HG03558 (cell line): Measurements from ENCODE around the gene ZNF862.

Source experiments
- ATAC-seq: cut with Tn5 transposase; IDR thresholded peaks from one replicate; pipeline ENCODE4 v1.9.1; 2021; ENCODE audit warnings: moderate number of reproducible peaks; ENCODE audit not compliant: unreplicated experiment; ENCODE audit errors: extremely low read depth

Gene ZNF862

GRCh38 chr7:149863500-149863899, 25.3 kb downstream of the ZNF862 start:
- no peak for ATAC-seq

- no peak for ATAC-seq
Observed at GRCh38 chr7:149864023-149864422, 25.8 kb downstream of the ZNF862 start.

- ATAC-seq: no peak
Observed at GRCh38 chr7:149864751-149865150, 26.6 kb downstream of the ZNF862 start.

- ATAC-seq: no peak
Observed at GRCh38 chr7:149865437-149865836, 27.3 kb downstream of the ZNF862 start.

GRCh38 chr7:149866139-149866778, 28.1 kb downstream of the ZNF862 start:
- ATAC-seq: no peak

GRCh38 chr7:149866779-149867447, 28.7 kb downstream of the ZNF862 start:
- ATAC-seq: no peak

GRCh38 chr7:149867762-149868622, 29.8 kb downstream of the ZNF862 start:
- no peak for ATAC-seq

- no peak for ATAC-seq
Observed at GRCh38 chr7:149868623-149869290, 30.6 kb downstream of the ZNF862 start.

GRCh38 chr7:149869291-149869650, 31.1 kb downstream of the ZNF862 start:
- no peak for ATAC-seq

- no peak for ATAC-seq
Observed at GRCh38 chr7:149869867-149870266, 31.7 kb downstream of the ZNF862 start.

GRCh38 chr7:149870274-149870673, 32.1 kb downstream of the ZNF862 start:
- ATAC-seq: no peak

GRCh38 chr7:149870701-149871483, 32.7 kb downstream of the ZNF862 start:
- no peak for ATAC-seq

- ATAC-seq: no peak
Observed at GRCh38 chr7:149871576-149871975, 33.4 kb downstream of the ZNF862 start.

- ATAC-seq: no peak
Observed at GRCh38 chr7:149872419-149873073, 34.4 kb downstream of the ZNF862 start.

GRCh38 chr7:149873074-149873969, 35.1 kb downstream of the ZNF862 start, which contains the start of gene ATP6V0E2:
Gene ATP6V0E2 (plus strand): TSS chr7:149873969. CDS start chr7:149874066, 97 bp downstream.
- ATAC-seq: peak; percentile 83

- peak; percentile 19 for ATAC-seq
Observed at GRCh38 chr7:149873970-149874643, 35.9 kb downstream of the ZNF862 start.

- ATAC-seq: no peak
Observed at GRCh38 chr7:149874644-149875028, 36.5 kb downstream of the ZNF862 start.

- no peak for ATAC-seq
Observed at GRCh38 chr7:149875396-149875795, 37.2 kb downstream of the ZNF862 start.
